Gastrocnemius medialis (tissue), 4 donors: ENCODE measurements around the gene DNAI4. TPM values are rescaled to one million over a fixed set of nuclear protein-coding genes. Genes with fewer than 3 reads are reported as not detected.

Source experiments
- ATAC-seq, 2 donors: fragments of 150-250 bp; one replicate each; pipeline ENCODE4 v1.9.1; 2016
- DNase-seq, 2 donors: peaks; one replicate each; pipeline ENCODE4 v3.0.0-alpha.2; 2019
- H3K27ac ChIP-seq, 4 donors: fragments of 200-600 bp; sonication (generic); 1 replicate in 1 of 4; 2 replicates in 3 of 4; pipeline ENCODE4 v1.5.1; 2016 to 2018; ENCODE audit warnings: mild to moderate bottlenecking in 2 of 4, moderate library complexity in 1 of 4
- H3K27me3 ChIP-seq, 3 donors: fragments of 200-600 bp; sonication (generic) in 2 of 3; 1 replicate in 1 of 3; 2 replicates in 2 of 3; pipeline versions ENCODE4 v1.5.1 to v1.6.0; 2016 to 2019; ENCODE audit warnings: mild to moderate bottlenecking in 1 of 3, moderate library complexity in 1 of 3
- H3K36me3 ChIP-seq, 2 donors: fragments of 200-600 bp; sonication (generic) in 1 of 2; one replicate each; pipeline ENCODE4 v1.5.1; 2017 to 2018
- H3K4me1 ChIP-seq, 2 donors: fragments of 200-600 bp; sonication (generic) in 1 of 2; one replicate each; pipeline ENCODE4 v1.5.1; 2016 to 2017; ENCODE audit warnings: mild to moderate bottlenecking in 2 of 2
- H3K4me3 ChIP-seq, 4 donors: fragments of 200-600 bp; sonication (generic) in 3 of 4; 1 replicate in 1 of 4; 2 replicates in 3 of 4; pipeline ENCODE4 v1.5.1; 2016 to 2019; ENCODE audit warnings: mild to moderate bottlenecking in 2 of 4
- H3K9me3 ChIP-seq, 3 donors: fragments of 200-600 bp; sonication (generic) in 2 of 3; 1 replicate in 1 of 3; 2 replicates in 2 of 3; pipeline ENCODE4 v1.5.1; 2016 to 2019
- POLR2A ChIP-seq, 2 donors: fragments of 450-650 bp; IDR thresholded peaks; one replicate each; pipeline ENCODE4 v1.6.1; 2017; ENCODE audit warnings: antibody characterized with exemption in 2 of 2, mild to moderate bottlenecking in 2 of 2, moderate library complexity in 2 of 2
- in situ Hi-C, 4 donors: fragments of 200-750 bp; cut with MboI; loops; one replicate each; pipeline versions ENCODE4 v1.15.0 to v1.8.0; 2017; ENCODE audit warnings: low sequenced_read_pairs in 4 of 4
- intact Hi-C: fragments of 100-400 bp; cut with DNase I; formaldehyde crosslinking; loops from one replicate; pipeline ENCODE4 v1.15.1; 2023; ENCODE audit warnings: low total_unique reads
- total RNA-seq, 4 donors: library from RNA; depleted of rRNA; stranded (reverse); fragments of >200 nt; gene quantifications; one replicate each; pipeline versions ENCODE4 v1.1.0 to v1.2.3, GENCODE V29; 2016
- TF ChIP-seq, protein P1 (sequence below), 5 experiments: fragments of 450-650 bp in 3 of 5; fragments of 200-600 bp in 2 of 5; sonication (generic) in 2 of 5; IDR thresholded peaks in 4 of 5; conservative IDR thresholded peaks in 1 of 5; 1 replicate in 4 of 5; 2 replicates in 1 of 5; pipeline ENCODE4 v1.5.1; 2016 to 2019; ENCODE audit warnings: antibody characterized with exemption in 5 of 5, mild to moderate bottlenecking in 3 of 5, moderate library complexity in 3 of 5

Gene DNAI4
- total RNA-seq, 4 donors from 2014 or later, result 0.19 to 0.41 (median 0.29) TPM; not detected in 1

DNA sequence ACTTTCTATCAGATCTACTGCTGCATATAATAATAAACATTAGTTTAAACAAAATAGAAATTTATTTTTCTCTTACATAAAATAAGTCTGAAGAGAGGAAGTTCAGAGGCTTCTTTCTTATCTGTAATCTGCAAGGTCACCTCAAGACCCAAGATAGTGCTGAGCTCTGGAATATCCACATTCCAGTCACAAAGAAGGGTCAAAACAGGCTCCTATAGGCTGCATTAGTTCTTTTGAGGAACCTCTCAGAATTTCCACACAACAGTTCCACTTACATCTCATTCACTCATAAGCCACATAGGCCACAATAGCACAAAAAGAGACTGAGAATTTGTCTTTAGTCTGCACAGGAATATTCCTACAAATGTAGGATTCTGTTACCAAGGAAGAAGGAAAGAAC, 157.0 kb downstream of the DNAI4 start:
- H3K4me3 ChIP-seq, result no peak overlapping the region
- H3K9me3 ChIP-seq, result no peaks in the 10 kb centered on the region
- DNase-seq (no peak), ATAC-seq (no peak)
- in situ Hi-C loops, result loop anchor here (10.0 to 25.0 kb wide), 4 partner anchors 220 to 745 kb away; no protein-coding TSS in a partner anchor
- H3K36me3 ChIP-seq, result no peaks in the 10 kb centered on the region
- intact Hi-C loops, result no loop called here
- H3K27ac ChIP-seq, result no peak overlapping the region
- no peak for TF ChIP-seq POLR2A (IDR thresholded peaks at IDR 0.05)
- TF ChIP-seq, protein P1, sequence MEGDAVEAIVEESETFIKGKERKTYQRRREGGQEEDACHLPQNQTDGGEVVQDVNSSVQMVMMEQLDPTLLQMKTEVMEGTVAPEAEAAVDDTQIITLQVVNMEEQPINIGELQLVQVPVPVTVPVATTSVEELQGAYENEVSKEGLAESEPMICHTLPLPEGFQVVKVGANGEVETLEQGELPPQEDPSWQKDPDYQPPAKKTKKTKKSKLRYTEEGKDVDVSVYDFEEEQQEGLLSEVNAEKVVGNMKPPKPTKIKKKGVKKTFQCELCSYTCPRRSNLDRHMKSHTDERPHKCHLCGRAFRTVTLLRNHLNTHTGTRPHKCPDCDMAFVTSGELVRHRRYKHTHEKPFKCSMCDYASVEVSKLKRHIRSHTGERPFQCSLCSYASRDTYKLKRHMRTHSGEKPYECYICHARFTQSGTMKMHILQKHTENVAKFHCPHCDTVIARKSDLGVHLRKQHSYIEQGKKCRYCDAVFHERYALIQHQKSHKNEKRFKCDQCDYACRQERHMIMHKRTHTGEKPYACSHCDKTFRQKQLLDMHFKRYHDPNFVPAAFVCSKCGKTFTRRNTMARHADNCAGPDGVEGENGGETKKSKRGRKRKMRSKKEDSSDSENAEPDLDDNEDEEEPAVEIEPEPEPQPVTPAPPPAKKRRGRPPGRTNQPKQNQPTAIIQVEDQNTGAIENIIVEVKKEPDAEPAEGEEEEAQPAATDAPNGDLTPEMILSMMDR (IDR thresholded peaks at IDR 0.05 in 4 of 5, conservative IDR thresholded peaks at IDR 0.05 in 1 of 5), result no peak
- H3K27me3 ChIP-seq, result no peaks in the 10 kb centered on the region
- no peaks in the 10 kb centered on the region for H3K4me1 ChIP-seq

DNA sequence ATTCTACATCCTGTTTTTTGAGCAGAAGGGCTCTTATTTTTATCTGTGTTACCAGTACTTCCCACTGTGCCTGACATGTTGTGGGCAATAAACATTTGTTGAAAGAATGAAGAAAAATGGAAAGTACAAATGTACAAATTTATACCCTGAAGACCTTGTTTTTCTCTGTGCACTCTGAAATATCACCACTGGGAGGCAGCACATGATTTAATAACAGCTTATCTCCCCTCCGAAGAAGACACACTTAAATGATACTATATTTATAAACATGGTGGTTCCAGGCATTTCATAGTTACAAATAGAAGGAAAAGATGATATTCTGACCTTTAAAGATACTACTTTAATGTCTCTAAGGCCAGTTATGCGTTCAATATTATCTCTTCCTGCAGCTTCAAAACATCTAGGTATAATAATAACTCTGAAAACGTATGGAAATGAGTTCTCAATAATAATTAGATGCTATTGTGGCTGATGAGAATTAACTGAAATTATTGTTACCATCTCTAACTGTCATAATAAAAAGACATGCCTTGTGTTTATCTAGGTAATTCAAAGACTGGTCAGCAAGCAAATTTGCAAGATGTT, 159.6 kb downstream of the DNAI4 start:
- TF ChIP-seq, protein P1 (IDR thresholded peaks at IDR 0.05 in 4 of 5, conservative IDR thresholded peaks at IDR 0.05 in 1 of 5), result peak; percentile 49 to 67 (median 58)
- no peak for TF ChIP-seq POLR2A (IDR thresholded peaks at IDR 0.05)
- no peaks in the 10 kb centered on the region for H3K36me3 ChIP-seq
- DNase-seq, result no peak

More for the DNA sequence above, 159.6 kb downstream of the DNAI4 start:
- Histone ChIP-seq H3K9me3 (no peaks in the 10 kb centered on the region), H3K4me1 (no peaks in the 10 kb centered on the region), H3K27ac (no peak overlapping the region), H3K4me3 (no peak overlapping the region), H3K27me3 (no peaks in the 10 kb centered on the region)
- peak in 1 of 2 donors; percentile 51 for ATAC-seq
- intact Hi-C loops (loop anchor here (1.0 kb wide), 1 partner anchor 384 kb away; no protein-coding TSS in a partner anchor), in situ Hi-C loops (loop anchor here (5.0 to 25.0 kb wide), 5 partner anchors 222 to 747 kb away; no protein-coding TSS in a partner anchor)

Other genes with a start within 250 kb of the DNAI4 start
- gene DYNLT5, start 172.4 kb downstream of the DNAI4 start, total RNA-seq, result 1 to 10 TPM in 1 of 4 donors, not detected in 3; 1.6 TPM
- not detected for gene INSL5, start 123.6 kb downstream of the DNAI4 start, total RNA-seq
- gene MIER1, start 134 bp upstream of the DNAI4 start, total RNA-seq, result 10 to 100 TPM; 14.8 to 21.7 (median 15.4) TPM
- 1 to 10 TPM; 6.7 to 9.3 (median 8.1) TPM for gene SLC35D1, start 129.3 kb upstream of the DNAI4 start, total RNA-seq
- not detected for gene C1orf141, start 210.1 kb upstream of the DNAI4 start, total RNA-seq
- gene IL23R, start 241.6 kb upstream of the DNAI4 start, total RNA-seq, result not detected